GM12875 (cell line): Measurements from ENCODE around the gene ESR2.

Source experiments
- H3K4me3 ChIP-seq: one replicate; pipeline ENCODE4 v1.5.1; 2011; ENCODE audit warnings: low read depth, low read length, control low read depth
- TF ChIP-seq, protein P1 (sequence below): IDR thresholded peaks from 2 replicates; pipeline ENCODE4 v1.5.1; 2011; ENCODE audit warnings: low read depth, mild to moderate bottlenecking, control low read depth, inconsistent platforms, low read length, moderate library complexity, borderline replicate concordance; ENCODE audit not compliant: insufficient read depth

Gene ESR2

DNA sequence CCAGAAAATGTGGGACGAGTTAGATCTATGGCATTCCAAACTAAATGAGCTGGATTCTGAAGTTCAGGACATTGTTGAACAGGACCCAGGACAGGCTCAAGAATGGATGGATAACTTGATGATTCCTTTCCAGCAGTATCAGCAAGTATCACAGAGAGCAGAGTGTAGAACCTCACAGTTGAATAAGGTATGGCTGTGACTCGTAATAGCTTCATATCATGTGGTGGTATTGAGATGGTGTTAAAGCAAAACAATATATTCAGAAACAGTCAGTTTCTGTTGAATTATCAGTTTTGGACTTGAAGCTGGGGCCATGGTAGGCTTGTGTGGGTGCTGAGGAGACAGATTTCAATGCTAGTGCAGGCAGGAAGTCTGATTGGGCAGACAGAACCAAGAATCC lies 213.7 kb downstream of the ESR2 start:
- H3K4me3 ChIP-seq: no peak overlapping the region
- TF ChIP-seq, protein P1, sequence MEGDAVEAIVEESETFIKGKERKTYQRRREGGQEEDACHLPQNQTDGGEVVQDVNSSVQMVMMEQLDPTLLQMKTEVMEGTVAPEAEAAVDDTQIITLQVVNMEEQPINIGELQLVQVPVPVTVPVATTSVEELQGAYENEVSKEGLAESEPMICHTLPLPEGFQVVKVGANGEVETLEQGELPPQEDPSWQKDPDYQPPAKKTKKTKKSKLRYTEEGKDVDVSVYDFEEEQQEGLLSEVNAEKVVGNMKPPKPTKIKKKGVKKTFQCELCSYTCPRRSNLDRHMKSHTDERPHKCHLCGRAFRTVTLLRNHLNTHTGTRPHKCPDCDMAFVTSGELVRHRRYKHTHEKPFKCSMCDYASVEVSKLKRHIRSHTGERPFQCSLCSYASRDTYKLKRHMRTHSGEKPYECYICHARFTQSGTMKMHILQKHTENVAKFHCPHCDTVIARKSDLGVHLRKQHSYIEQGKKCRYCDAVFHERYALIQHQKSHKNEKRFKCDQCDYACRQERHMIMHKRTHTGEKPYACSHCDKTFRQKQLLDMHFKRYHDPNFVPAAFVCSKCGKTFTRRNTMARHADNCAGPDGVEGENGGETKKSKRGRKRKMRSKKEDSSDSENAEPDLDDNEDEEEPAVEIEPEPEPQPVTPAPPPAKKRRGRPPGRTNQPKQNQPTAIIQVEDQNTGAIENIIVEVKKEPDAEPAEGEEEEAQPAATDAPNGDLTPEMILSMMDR: no peak

DNA sequence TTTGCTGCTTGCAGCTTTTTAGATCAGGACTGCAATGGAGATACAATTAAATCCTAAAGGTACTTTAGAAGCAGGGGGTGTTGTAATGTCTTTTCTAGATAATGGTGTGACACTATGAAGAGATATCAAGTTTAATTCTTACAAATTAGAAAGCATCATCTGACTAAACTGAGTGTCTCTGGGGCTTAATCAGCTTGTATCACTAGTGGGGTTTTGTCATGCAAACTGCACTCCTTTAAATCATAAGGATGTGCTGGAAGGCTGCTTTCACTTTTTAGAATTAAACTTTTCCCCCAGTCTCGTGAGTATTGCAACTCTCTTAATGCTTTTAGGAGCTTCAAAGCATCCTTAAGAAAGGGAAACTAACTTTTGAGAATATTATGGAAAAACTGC lies 218.6 kb downstream of the ESR2 start:
- TF ChIP-seq, protein P1: no peak
- H3K4me3 ChIP-seq: no peak overlapping the region

GRCh38 chr14:64074961-64075612 lies 219.1 kb downstream of the ESR2 start:
- no peak overlapping the region for H3K4me3 ChIP-seq
- TF ChIP-seq, protein P1: no peak

DNA sequence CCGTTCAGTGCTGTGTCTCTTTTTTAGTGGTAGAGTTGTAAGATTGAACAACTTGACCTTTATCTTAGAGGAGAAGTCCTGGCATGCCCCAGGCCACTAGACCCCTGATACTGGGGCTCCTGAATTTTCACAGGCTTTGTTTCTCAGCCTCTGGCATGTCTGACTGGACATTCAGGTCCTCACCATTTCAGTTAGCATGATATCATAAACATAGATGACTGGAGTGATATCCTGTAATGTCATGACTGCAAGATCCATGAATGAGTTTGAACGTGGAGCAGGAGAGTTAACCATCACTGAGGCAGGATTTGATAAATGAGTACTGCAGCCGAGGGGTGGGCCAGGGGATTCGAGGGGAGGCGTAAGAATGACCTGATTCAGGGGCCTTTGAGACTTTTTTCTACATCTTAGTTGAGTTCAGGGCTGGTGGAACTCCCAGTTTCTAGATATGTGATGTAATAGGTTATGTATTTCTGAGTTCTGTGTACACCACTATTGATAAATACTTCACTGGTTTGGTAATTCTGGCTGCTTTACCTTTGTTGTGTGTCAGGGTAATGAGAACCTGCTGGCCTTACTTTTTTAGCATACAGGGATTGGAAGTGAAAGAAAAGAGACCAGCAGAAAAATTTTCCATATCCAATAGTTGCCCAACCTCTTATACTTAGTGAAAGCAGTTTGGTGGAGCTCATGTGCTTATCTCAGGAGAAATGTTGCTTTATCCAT lies 224.4 kb downstream of the ESR2 start:
- TF ChIP-seq, protein P1: no peak
- no peak overlapping the region for H3K4me3 ChIP-seq

DNA sequence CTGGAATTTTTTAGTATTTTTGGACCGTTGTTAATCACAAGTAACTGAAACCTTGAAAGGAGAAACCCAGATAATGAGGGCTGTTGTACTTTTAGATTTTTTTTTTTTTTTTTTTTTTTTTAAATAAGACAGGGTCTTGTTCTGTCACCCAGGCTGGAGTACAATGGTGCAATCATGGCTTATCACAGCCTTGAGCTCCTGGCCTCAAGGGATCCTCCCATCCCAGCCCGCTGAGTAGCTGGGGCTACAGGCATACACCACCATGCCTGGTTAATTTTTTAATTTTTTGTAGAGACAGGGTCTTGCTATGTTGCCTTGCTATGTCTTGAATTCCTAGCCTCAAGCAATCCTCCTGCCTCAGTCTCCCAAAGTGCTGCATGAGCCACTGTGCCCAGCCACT lies 229.7 kb downstream of the ESR2 start:
- no peak overlapping the region for H3K4me3 ChIP-seq
- TF ChIP-seq, protein P1: no peak

DNA sequence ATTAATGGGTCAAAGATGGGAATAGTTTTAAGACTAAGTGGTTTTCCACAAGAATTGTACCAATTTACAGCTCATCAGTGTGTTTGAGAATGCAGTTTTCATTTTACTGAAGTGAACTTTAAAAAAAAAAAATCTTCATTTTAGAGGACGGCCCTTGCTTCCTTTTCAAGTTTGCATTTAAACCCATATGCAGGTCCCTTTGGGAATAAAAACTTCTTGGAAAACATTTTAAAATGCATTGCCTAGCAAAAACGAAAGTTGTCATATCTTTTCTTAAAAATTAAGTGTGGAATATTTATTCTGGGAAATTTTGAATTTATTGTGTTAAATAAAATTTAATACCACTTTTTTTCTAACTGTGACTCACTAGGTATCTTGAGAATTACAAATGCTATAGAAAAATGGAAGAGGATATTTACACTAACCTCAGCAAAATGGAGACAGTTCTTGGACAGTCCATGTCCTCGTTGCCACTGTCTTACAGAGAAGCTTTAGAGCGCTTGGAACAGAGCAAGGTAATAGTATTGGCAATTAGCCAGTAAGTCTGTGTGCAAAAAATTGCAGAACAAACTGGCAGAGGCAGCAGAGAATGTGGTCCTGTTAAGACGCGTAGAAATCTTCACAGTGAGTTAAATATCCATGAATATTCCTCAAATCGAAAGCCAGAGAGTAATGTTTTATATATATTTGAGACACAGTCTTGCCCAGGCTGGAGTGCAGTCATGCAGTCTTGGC lies 231.6 kb downstream of the ESR2 start:
- no peak overlapping the region for H3K4me3 ChIP-seq
- TF ChIP-seq, protein P1: no peak
